Progenitor cell of endocrine pancreas (in vitro differentiated cells): Measurements from ENCODE around the gene CD300H. TPM values are rescaled to one million over a fixed set of nuclear protein-coding genes. Genes with fewer than 3 reads are reported as not detected.

Experiments
- DNase-seq: peaks from one replicate; pipeline ENCODE4 v3.0.0; 2021; ENCODE audit warnings: low spot score; ENCODE audit not compliant: unreplicated experiment
- H3K27ac Mint-ChIP-seq: 2 replicates; pipeline ENCODE4 v1.8.0; 2021; ENCODE audit warnings: mild to moderate bottlenecking, moderate library complexity, mixed read lengths
- H3K27me3 Mint-ChIP-seq: 2 replicates; pipeline ENCODE4 v1.8.0; 2021; ENCODE audit warnings: mixed read lengths
- H3K36me3 Mint-ChIP-seq: 2 replicates; pipeline ENCODE4 v1.8.0; 2022; ENCODE audit warnings: mixed read lengths; ENCODE audit not compliant: insufficient read depth
- H3K4me1 Mint-ChIP-seq: 2 replicates; pipeline ENCODE4 v1.8.0; 2021; ENCODE audit warnings: low read depth, mixed read lengths
- H3K4me3 Mint-ChIP-seq: 2 replicates; pipeline ENCODE4 v1.8.0; 2021; ENCODE audit warnings: low read depth, mild to moderate bottlenecking, moderate library complexity, mixed read lengths
- H3K9me3 Mint-ChIP-seq: 2 replicates; pipeline ENCODE4 v1.8.0; 2021; ENCODE audit warnings: low read depth, mixed read lengths
- CTCF ChIP-seq: fragments of 200-600 bp; sonication (generic); IDR thresholded peaks from one replicate; pipeline ENCODE4 v1.5.0; 2021; ENCODE audit warnings: antibody characterized with exemption, mild to moderate bottlenecking; ENCODE audit not compliant: unreplicated experiment
- total RNA-seq: library from RNA; stranded (reverse); gene quantifications from 2 replicates; pipeline ENCODE4 v1.2.1, GENCODE V29; 2021

Gene CD300H
- total RNA-seq, 1 donor from 2014 or later, result not detected

GRCh38 chr17:74526681-74527080, 40.6 kb downstream of the CD300H start:
- Mint-ChIP-seq H3K9me3 (no peaks in the 10 kb centered on the region), H3K27me3 (peaks cover 39% of the 10 kb centered on the region), H3K4me1 (no peaks in the 10 kb centered on the region), H3K36me3 (no peaks in the 10 kb centered on the region), H3K4me3 (no peak overlapping the region), H3K27ac (no peak overlapping the region)
- TF ChIP-seq CTCF, result no peak
- no peak for DNase-seq

GRCh38 chr17:74525781-74526288, 41.5 kb downstream of the CD300H start:
- no peak overlapping the region for H3K27ac Mint-ChIP-seq
- DNase-seq, result no peak
- H3K27me3 Mint-ChIP-seq, result peaks cover 42% of the 10 kb centered on the region
- no peaks in the 10 kb centered on the region for H3K36me3 Mint-ChIP-seq
- no peak overlapping the region for H3K4me3 Mint-ChIP-seq
- TF ChIP-seq CTCF, result no peak
- H3K4me1 Mint-ChIP-seq, result no peaks in the 10 kb centered on the region
- H3K9me3 Mint-ChIP-seq, result no peaks in the 10 kb centered on the region

DNA sequence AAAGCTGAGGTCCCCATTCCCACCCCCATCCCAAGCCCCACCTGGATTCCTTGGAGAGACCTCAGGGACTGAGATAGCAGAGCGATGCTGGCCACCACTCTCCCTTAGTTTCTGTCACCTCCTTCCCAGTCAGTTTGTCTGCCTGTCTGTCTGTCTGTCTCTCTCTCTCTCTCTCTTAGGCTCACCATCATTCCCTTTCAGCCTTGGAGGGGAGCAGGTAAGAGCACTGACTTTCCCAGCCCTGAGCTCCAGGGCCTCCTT, 41.9 kb downstream of the CD300H start:
- Mint-ChIP-seq H3K36me3 (no peaks in the 10 kb centered on the region), H3K4me1 (no peaks in the 10 kb centered on the region), H3K9me3 (no peaks in the 10 kb centered on the region), H3K27ac (no peak overlapping the region), H3K27me3 (peaks cover 40% of the 10 kb centered on the region), H3K4me3 (no peak overlapping the region)
- no peak for DNase-seq
- no peak for TF ChIP-seq CTCF

DNA sequence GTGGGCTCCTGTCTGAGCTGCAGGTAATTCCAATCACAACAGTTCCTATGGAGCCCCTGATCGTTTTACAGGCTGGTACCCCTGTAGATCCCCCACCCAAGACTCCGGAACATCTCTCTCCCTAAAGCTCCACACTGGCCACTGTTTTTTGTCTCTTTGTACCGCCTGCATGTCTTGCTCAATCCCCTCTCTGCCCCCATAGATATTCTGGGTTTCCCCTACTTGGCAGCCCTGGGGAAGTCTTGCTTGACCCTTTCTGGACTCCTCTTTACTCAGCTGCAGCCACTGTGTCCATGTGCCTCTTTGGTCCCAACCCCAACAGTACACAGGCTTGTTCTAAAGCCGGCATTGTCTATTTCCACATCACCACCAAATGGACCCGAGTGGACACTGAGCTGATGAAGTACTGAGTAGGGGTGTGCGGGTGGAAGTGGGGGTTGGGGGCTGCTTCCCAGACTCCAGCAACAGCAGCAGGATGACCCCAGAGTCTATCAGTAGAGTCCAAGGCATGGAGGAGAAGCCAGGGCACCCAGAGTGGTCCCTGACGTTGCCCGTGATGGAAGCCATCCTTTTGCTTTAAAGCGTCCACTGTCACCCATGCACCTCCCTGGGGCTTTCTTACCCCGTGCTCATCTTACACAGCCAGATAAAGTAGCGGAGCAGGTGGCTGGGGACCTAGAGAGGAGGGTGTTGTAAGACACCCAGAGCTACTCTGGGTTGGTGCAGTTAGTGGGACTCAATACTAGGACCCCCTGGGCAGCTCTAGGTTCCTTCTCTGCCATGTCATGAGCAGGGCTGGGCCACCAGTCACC, 42.5 kb downstream of the CD300H start:
- DNase-seq, result no peak
- Mint-ChIP-seq H3K4me1 (no peaks in the 10 kb centered on the region), H3K4me3 (no peak overlapping the region), H3K27me3 (peaks cover 37% of the 10 kb centered on the region), H3K27ac (no peak overlapping the region), H3K9me3 (no peaks in the 10 kb centered on the region), H3K36me3 (no peaks in the 10 kb centered on the region)
- TF ChIP-seq CTCF, result no peak

- TF ChIP-seq CTCF, result no peak
- Mint-ChIP-seq H3K4me3 (no peak overlapping the region), H3K9me3 (peaks cover 3% of the 10 kb centered on the region), H3K36me3 (peaks cover 2% of the 10 kb centered on the region), H3K4me1 (no peaks in the 10 kb centered on the region), H3K27ac (no peak overlapping the region), H3K27me3 (peaks cover 28% of the 10 kb centered on the region)
- DNase-seq, result no peak
These were observed 44.0 kb downstream of the CD300H start for GRCh38 chr17:74523308-74523707.
